Activated CD8-positive, alpha-beta memory T cell treated with anti-CD3 and anti-CD28 coated beads, Interleukin-2, amount 10 ng/mL, durations not matched to agents 7 days and 5 days (primary cell): ENCODE results near the gene ZNF624. TPM values are rescaled to one million over a fixed set of nuclear protein-coding genes. Genes with fewer than 3 reads are reported as not detected.
A peak's percentile ranks its signal among the peaks of the same experiment; 100 is the strongest.
"Not testable (repeated sequence)": the region's sequence is repeated elsewhere in the genome, so short reads cannot be mapped to it uniquely, and the experiment has no call there.

Experiments
- ATAC-seq: fragments of 150-1000 bp; cut with Tn5 transposase; one replicate; pipeline ENCODE4 v1.10.0; 2021; ENCODE audit warnings: moderate library complexity
- CTCF ChIA-PET: fragments of 350-600 bp; sonication (Branson Sonifier 250); formaldehyde crosslinking; loops from one replicate; lab custom pipeline; 2021; ENCODE audit warnings: antibody characterized with exemption; lab: Charles Lee
- DNase-seq: peaks from one replicate; pipeline ENCODE4 v3.0.0-alpha.2; 2020
- H3K27ac Mint-ChIP-seq: one replicate; pipeline ENCODE4 v1.8.0; 2021; ENCODE audit warnings: mild to moderate bottlenecking, mixed read lengths
- H3K27me3 Mint-ChIP-seq: one replicate; pipeline ENCODE4 v1.8.0; 2021; ENCODE audit warnings: mixed read lengths
- H3K36me3 Mint-ChIP-seq: one replicate; pipeline ENCODE4 v1.8.0; 2021; ENCODE audit warnings: mild to moderate bottlenecking, mixed read lengths
- H3K4me1 Mint-ChIP-seq: one replicate; pipeline ENCODE4 v1.8.0; 2021; ENCODE audit warnings: mixed read lengths
- H3K4me3 Mint-ChIP-seq: one replicate; pipeline ENCODE4 v1.8.0; 2021; ENCODE audit warnings: mild to moderate bottlenecking, moderate library complexity, mixed read lengths
- H3K9me3 Mint-ChIP-seq: one replicate; pipeline ENCODE4 v1.8.0; 2022; ENCODE audit warnings: low read depth, mixed read lengths
- total RNA-seq, 2 experiments: library from RNA; stranded (reverse); gene quantifications; one replicate each; pipeline ENCODE4 v1.2.3, GENCODE V29; 2021

Gene ZNF624
- 1 to 10 TPM; 4.5 to 4.8 TPM for total RNA-seq

DNA sequence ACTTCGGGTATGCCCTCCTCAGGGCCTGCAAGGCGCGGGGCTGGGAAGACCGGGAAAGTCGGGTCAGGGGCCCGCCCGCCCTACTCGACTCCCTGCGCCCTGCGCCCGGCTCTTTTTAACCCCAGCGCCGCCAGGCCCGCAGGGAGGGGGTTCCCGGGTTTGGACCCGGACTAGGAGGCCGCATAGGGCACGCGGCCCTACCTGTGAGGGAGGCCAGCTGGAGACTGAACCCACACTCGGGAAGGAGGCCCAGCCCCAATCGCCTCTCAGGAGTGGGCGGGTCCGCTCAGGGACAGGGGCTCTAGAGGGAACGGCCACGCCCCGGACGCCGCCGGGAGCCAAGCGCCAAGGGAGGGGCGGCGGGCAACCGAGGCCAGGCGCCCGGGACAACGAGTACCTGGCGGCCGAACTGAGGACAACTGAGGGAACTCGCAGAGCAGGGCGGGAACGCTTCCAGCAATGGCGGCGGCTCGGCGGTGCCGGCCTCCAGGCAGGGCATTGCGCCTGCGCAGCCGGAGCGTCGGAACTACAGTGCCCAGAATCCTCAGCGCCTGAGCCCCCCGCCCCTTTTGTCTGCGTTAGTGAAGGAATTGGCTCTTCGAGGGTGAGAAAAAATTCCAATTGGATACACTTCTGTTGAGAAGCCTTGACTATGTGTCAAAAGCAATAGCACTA lies at the start of gene ZNF624:
ZNF624 (minus strand) TSS at position 484 of the 675 bp plus-strand sequence.
- Mint-ChIP-seq H3K4me3 (peak within 1 kb of the TSS; percentile 71), H3K36me3 (peaks cover 15% of the 10 kb centered on the region), H3K27me3 (peaks cover 13% of the 10 kb centered on the region), H3K4me1 (peaks cover 15% of the 10 kb centered on the region), H3K9me3 (peaks cover 5% of the 10 kb centered on the region), H3K27ac (peak within 1 kb of the TSS; percentile 65)
- CTCF ChIA-PET = interaction anchor here (0.7 to 0.9 kb wide), 2 partner anchors 64 to 69 kb away, joined by 3 to 4 read pairs; no protein-coding TSS in a partner anchor
- DNase-seq (peak; percentile 88), ATAC-seq (peak; percentile 97)

DNA sequence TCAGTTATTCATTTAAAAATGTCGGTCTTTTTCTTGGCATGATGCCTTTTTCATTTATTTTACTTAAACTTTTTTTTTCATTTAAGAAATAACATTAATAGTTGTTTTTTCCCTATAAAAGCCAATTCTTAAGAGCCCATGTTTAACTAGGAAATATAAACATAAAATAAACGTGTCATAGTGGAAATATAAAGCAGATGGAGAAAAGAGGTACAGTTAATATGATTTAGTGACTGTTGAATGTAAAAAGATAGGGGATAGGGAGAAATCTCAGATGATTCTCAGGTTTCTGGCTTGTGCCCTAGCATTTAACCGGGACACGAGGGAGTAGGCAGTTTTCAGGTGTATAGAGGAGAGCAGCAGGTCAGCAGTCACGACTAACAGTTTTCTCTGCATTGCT lies 44.0 kb upstream of the ZNF624 start:
- H3K4me3 Mint-ChIP-seq, H3K9me3 Mint-ChIP-seq, H3K27me3 Mint-ChIP-seq, H3K4me1 Mint-ChIP-seq, H3K27ac Mint-ChIP-seq, DNase-seq, CTCF ChIA-PET, H3K36me3 Mint-ChIP-seq, ATAC-seq: not testable (repeated sequence)

DNA sequence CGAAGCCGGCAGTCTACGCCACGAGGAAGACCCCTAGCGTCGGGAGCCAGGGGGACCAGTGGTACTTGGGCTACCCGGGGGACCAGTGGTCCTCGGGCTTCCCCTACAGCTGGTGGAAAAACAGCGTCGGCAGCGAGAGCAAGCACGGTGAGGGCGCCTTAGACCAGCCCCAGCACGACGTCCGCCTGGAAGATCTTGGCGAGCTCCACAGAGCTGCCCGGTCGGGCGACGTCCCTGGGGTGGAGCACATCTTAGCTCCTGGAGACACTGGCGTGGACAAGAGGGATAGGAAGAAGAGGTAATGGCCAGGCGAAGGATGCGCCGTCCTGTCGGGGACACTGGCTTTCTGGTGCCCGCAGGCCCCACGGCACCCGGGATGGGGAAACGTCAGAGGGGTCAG lies 36.8 kb upstream of the ZNF624 start:
- not testable (repeated sequence) for H3K27ac Mint-ChIP-seq, H3K9me3 Mint-ChIP-seq, H3K36me3 Mint-ChIP-seq, H3K4me1 Mint-ChIP-seq, H3K27me3 Mint-ChIP-seq, DNase-seq
- peak; percentile 63 for ATAC-seq
- CTCF ChIA-PET = interaction anchor here (1.0 to 1.4 kb wide), 3 partner anchors 101 to 252 kb away, joined by 3 to 5 read pairs (median 3); no protein-coding TSS in a partner anchor
- peak overlapping the region; percentile 36 for H3K4me3 Mint-ChIP-seq

DNA sequence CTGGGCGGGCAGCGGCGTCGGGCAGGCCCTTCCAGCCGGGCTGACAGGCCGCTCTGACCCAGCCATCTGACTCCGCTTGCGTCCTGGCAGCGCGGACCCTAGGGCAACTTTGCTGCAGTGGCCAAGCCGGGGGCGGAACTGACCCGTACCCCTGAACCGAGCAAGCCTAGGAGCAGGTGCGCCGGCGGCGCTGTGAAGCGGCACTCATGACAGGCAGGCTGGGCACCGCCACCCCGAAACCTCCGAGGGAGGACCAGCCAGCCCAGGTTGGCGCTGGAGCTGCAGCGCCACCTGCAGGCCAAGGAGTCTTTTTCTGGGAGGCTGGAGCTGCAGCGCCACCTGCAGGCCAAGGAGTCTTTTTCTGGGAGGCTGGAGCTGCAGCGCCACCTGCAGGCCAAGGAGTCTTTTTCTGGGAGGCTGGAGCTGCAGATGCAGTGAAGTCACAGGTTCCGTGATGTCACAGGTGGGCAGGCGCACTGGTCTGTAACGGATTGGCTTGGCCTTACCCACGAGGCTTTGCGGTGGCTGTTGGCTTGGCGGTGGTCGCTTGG lies 36.2 kb upstream of the ZNF624 start, which contains the start of gene CCDC144A:
CCDC144A (plus strand) TSS at position 511 of the 551 bp plus-strand sequence. CDS start 160 bp downstream, outside the sequence.
- CTCF ChIA-PET = interaction anchor here (1.0 to 1.4 kb wide), 4 partner anchors 100 to 251 kb away, joined by 3 to 5 read pairs (median 3); no protein-coding TSS in a partner anchor
- DNase-seq = peak; percentile 82
- H3K36me3 Mint-ChIP-seq, H3K9me3 Mint-ChIP-seq, H3K27ac Mint-ChIP-seq, H3K4me1 Mint-ChIP-seq, H3K27me3 Mint-ChIP-seq: not testable (repeated sequence)
- ATAC-seq = peak; percentile 81
- H3K4me3 Mint-ChIP-seq = peak within 1 kb of the TSS; percentile 36

DNA sequence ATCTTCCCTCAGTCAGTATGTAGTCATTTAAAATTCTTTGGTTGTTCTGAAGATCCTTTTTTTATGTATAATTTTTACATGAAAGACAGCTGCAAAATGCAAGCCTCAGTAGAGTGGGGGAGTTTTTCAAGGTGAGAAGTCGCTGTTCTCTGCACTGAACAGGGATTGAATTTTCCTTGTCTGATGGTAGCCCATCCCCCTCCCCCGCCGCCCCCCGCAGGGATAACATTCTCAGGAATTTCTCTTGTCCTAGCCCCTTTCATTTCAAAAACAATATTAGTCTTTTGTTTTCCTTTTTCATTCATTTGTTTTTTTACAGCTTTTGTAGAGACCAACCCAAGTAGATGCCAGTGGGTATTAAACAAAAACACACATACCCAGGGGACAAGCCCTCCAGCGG lies 33.5 kb upstream of the ZNF624 start:
- H3K36me3 Mint-ChIP-seq, DNase-seq, H3K4me3 Mint-ChIP-seq, H3K27ac Mint-ChIP-seq, ATAC-seq, H3K9me3 Mint-ChIP-seq, CTCF ChIA-PET, H3K4me1 Mint-ChIP-seq: not testable (repeated sequence)
- peaks cover 18% of the 10 kb centered on the region for H3K27me3 Mint-ChIP-seq

DNA sequence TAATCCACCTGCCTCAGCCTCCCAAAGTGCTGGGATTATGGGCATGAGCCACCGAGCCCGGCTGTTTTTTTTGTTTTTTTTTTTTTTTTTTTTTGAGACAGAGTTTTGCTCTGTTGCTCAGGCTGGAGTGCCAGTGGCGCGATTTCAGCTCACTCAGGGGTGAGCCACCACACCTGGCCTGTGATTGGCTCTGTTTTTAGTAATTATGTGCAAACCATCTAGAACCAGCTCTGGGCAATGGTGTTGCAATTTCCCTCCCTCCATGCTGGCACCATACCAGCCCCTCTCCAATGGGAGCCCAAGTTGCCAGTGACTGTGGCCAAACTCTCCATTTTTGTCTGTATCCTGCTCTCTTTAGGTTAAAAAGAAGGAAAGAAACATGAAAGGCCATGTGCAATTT lies 32.4 kb upstream of the ZNF624 start:
- H3K9me3 Mint-ChIP-seq, CTCF ChIA-PET: not testable (repeated sequence)

DNA sequence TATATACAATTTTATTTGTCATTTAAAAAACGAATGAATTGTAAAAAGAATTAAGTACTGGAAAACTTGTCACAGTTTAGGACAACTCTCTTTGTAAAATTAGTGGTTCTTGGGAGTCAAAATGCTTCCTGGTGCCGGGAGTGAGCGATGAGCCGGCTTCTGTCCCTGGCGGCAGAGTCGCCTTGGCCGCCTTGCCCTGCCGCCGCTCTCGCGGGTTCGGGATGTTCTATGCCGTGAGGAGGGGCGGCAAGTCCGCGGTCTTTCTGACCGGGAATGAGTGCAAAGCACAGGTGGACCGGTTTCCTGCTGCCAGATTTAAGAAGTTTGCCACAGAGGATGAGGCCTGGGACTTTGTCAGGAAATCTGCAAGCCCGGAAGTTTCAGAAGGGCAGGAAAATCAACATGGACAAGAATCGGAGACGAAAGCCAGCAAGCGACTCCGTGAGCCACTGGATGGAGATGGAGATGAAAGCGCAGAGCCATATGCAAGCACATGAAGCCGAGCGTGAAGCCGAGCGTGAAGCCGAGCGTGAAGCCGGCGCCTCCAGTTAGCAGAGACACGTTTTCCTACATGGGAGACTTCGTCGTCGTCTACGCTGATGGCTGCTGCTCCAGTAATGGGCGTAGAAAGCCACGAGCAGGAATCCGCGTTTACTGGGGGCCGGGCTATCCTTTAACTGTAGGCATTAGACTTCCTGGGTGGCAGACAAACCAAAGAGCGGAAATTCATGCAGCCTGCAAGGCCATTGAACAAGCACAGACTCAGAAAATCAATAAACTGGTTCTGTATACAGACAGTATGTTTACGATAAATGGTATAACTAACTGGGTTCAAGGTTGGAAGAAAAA lies 29.9 kb upstream of the ZNF624 start:
- H3K27me3 Mint-ChIP-seq = peaks cover 21% of the 10 kb centered on the region
- H3K9me3 Mint-ChIP-seq, H3K4me1 Mint-ChIP-seq, CTCF ChIA-PET, H3K4me3 Mint-ChIP-seq, H3K36me3 Mint-ChIP-seq, ATAC-seq, H3K27ac Mint-ChIP-seq, DNase-seq: not testable (repeated sequence)

More for the DNA sequence above, 32.4 kb upstream of the ZNF624 start:
- not testable (repeated sequence) for H3K27ac Mint-ChIP-seq, ATAC-seq, H3K4me1 Mint-ChIP-seq, H3K4me3 Mint-ChIP-seq, DNase-seq, H3K36me3 Mint-ChIP-seq
- H3K27me3 Mint-ChIP-seq = peaks cover 21% of the 10 kb centered on the region

DNA sequence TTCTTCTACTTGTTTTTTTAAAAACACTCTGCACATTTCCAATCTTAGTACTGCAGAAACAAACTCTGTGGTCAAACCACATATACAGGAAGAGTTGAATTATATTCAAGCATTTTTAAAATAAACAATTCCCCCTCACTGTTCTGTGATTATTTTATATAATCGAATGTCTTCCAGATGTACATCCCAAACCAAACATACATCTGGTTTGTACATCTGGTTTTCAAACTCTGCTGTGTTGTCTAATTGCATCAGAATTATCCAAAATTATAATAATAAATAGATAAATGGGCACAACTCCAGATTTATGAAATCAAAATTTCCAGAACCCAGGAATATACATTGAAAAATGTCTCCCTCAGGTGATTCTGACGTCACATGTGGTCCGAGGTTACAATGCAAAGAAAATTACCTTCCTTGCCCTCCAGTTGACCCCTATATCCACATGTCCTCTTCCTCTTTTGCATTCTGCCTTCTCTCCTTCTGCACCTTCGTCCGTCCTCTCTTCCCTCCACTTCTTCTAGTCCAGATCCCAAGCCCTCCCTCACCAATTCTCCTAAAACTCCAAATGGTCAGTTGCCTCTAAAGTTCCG lies 23.1 kb upstream of the ZNF624 start:
- DNase-seq (no peak), ATAC-seq (no peak)
- Mint-ChIP-seq H3K27me3 (no peaks in the 10 kb centered on the region), H3K36me3 (no peaks in the 10 kb centered on the region), H3K9me3 (no peaks in the 10 kb centered on the region), H3K4me1 (no peaks in the 10 kb centered on the region), H3K27ac (no peak overlapping the region), H3K4me3 (no peak overlapping the region)
- CTCF ChIA-PET = no interaction called here

DNA sequence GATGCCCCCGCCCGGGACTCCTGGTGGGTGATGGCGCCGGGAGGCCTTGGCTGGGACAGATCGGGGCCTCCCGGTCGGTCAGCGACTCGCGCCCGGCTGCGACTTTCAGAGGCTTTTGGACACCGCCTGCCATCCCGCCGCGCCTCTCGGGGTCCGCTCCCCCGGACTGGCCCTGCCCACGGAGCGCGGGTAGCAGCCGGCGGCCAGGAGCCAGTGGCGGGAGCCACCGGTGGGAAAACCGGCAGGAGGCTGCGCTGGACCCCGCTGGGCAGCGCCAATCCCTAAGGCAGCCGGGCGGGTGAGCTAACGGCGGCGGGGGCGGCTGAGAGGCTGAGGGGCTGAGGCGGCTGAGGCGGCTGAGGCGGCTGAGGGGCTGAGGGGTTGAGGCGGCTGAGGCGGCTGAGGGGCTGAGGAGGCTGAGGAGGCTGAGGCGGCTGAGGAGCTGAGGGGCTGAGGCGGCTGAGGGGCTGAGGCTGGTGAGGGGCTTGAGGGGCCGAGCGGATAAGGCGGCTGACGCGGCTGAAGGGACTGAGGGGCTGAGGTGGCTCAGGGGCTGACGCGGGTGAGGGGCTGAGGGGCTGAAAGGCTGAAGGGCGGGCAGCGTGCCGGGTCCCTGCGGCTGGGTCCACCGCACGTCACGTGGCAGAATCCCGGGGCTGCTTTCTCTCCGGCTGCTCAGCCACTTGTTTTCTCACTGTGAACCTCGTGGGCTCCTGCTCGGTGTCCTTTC lies 13.4 kb upstream of the ZNF624 start:
- CTCF ChIA-PET, H3K36me3 Mint-ChIP-seq: not testable (repeated sequence)
- peaks cover 46% of the 10 kb centered on the region for H3K27me3 Mint-ChIP-seq

DNA sequence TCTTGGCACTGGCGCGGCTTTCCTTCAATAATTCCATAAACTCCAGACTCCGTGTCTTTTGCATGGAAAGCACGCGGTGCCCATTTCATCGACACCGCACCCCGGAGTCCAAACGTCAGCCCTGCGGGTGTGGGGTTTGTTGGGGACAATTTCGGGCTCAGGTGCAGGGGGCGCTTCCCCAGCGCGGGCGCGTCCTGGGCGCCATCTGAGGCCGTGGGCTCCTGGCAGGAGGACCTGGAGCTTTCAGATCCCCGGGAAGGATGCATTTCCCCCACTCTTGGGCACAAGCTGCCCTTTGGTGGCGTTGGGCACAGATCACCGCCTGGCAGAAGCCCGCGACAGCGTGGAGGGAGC lies 12.9 kb upstream of the ZNF624 start:
- ATAC-seq, CTCF ChIA-PET, H3K9me3 Mint-ChIP-seq, H3K4me3 Mint-ChIP-seq, H3K27ac Mint-ChIP-seq, H3K4me1 Mint-ChIP-seq, H3K36me3 Mint-ChIP-seq, DNase-seq: not testable (repeated sequence)
- peaks cover 46% of the 10 kb centered on the region for H3K27me3 Mint-ChIP-seq

More for the DNA sequence above, 13.4 kb upstream of the ZNF624 start:
- not testable (repeated sequence) for ATAC-seq, H3K4me3 Mint-ChIP-seq, H3K9me3 Mint-ChIP-seq, H3K27ac Mint-ChIP-seq, DNase-seq, H3K4me1 Mint-ChIP-seq

DNA sequence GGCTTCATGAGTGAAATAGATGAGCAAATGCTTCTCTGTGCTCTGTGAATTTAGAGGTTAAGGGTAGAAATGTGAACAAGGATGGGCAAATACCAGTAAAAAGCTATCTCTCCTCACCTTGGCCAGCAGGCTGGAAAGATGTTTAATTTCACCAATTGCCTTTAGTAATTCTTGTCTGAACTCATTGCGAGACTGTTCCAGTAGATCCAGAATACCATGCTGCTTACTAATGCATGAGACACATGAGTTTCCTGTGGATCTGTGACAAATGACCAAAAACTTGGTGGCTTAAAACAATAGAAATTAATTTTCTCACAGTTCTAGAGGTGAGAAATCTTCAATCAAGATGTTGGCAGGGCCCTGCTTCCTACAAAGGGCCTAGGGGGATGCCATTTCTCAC lies 9.3 kb upstream of the ZNF624 start:
- H3K4me3 Mint-ChIP-seq = no peak overlapping the region
- no peaks in the 10 kb centered on the region for H3K36me3 Mint-ChIP-seq
- CTCF ChIA-PET = no interaction called here
- H3K4me1 Mint-ChIP-seq = peaks cover 3% of the 10 kb centered on the region
- no peak for DNase-seq
- peaks cover 46% of the 10 kb centered on the region for H3K27me3 Mint-ChIP-seq
- no peak overlapping the region for H3K27ac Mint-ChIP-seq
- no peaks in the 10 kb centered on the region for H3K9me3 Mint-ChIP-seq
- no peak for ATAC-seq

DNA sequence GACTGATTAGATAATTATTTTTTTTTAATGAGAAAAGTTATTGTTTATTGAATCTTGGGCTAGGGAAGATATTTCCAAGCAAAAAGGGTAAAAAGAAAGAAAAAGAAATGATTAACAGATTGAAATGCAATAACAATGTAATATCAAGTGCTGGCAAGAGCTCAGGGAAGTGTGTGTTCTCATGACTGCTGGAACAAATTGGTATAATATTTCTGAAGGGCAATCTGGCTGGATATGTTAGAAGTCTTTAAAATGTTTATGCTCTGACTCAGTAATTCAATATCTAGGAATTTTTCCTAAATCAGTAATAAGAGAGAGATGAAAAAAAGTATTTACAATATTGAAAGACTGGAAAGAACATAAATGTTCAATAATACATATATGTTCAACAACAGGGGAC lies 7.6 kb upstream of the ZNF624 start:
- ATAC-seq (no peak), DNase-seq (no peak)
- no peaks in the 10 kb centered on the region for H3K4me1 Mint-ChIP-seq
- no peak overlapping the region for H3K4me3 Mint-ChIP-seq
- H3K27me3 Mint-ChIP-seq = peaks cover 33% of the 10 kb centered on the region
- no peaks in the 10 kb centered on the region for H3K36me3 Mint-ChIP-seq
- CTCF ChIA-PET = no interaction called here
- no peaks in the 10 kb centered on the region for H3K9me3 Mint-ChIP-seq
- no peak overlapping the region for H3K27ac Mint-ChIP-seq
